ENCODE measurements around the gene SLC41A3.

SLC41A3 gene

DNA sequence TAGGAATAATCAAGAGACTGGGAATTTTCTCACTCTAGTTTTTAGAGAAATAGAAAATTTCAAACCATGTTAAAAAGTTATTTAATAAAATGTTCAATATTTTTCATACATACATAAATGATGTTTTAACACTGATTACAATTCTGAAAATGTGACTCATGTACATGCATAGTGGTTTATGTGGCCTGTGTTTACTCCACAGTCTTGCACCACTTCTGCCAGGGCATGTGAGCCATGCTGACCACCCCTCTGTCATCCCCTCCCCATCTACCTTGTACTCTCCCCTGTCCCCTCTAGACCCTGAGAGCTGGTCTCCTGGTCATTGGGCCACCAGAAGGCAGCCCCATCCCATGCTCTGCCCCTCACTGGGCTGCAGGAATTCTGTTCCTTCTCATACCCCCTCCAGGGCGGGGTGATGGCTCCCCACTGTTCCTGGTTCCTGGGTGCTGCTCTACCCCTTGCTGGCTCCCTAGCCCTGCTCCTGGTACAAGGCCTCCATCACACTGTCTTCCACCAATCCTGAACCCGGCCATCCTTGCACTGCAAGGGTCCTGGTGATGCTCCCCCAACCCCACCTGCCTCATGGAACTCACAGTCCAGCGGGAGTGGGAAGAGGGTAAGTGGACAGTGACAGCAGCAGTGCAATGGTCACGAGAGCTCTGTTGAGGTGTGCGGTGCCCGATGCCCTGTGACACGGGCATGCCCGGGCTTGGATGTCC is 24.2 kb upstream of the SLC41A3 start:
- TF ChIP-seq, protein P1, sequence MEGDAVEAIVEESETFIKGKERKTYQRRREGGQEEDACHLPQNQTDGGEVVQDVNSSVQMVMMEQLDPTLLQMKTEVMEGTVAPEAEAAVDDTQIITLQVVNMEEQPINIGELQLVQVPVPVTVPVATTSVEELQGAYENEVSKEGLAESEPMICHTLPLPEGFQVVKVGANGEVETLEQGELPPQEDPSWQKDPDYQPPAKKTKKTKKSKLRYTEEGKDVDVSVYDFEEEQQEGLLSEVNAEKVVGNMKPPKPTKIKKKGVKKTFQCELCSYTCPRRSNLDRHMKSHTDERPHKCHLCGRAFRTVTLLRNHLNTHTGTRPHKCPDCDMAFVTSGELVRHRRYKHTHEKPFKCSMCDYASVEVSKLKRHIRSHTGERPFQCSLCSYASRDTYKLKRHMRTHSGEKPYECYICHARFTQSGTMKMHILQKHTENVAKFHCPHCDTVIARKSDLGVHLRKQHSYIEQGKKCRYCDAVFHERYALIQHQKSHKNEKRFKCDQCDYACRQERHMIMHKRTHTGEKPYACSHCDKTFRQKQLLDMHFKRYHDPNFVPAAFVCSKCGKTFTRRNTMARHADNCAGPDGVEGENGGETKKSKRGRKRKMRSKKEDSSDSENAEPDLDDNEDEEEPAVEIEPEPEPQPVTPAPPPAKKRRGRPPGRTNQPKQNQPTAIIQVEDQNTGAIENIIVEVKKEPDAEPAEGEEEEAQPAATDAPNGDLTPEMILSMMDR (IDR thresholded peaks at IDR 0.05): no peak

DNA sequence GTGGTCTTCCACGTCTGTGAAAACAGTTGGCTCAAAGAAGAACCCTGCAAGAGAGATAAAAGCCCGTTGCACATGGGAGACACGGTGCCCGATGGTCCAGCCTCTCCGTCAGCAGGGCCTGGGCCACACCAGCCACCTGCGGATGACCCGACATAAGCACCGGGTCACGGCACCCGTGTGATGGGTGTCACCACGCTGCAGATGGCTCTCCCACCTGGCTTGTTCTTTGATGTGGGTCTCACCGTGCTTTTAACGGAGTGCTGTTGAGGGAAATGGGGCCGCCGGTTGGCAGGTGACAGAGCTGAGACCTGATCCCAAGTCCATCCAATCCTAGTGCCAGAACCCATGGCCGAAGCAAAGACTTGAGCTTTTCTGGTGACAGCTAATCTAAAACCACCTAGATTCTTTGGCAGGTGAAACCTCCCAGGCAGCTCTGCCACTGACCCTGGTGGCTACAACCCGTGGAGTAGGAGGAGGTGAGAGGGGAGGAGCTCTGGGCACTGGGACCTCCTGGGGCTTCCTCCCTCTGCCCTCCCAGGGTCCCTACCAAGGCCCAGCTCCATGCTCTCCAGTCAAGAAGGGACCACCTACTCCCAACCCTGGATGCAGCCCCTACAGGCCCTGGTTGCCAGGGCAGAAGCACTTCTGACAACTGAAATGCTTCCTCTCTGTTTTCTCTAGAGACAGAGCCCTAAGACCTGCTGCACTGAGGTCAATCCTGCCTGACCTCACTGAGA is 23.4 kb upstream of the SLC41A3 start:
- TF ChIP-seq, protein P1 (IDR thresholded peaks at IDR 0.05): no peak

DNA sequence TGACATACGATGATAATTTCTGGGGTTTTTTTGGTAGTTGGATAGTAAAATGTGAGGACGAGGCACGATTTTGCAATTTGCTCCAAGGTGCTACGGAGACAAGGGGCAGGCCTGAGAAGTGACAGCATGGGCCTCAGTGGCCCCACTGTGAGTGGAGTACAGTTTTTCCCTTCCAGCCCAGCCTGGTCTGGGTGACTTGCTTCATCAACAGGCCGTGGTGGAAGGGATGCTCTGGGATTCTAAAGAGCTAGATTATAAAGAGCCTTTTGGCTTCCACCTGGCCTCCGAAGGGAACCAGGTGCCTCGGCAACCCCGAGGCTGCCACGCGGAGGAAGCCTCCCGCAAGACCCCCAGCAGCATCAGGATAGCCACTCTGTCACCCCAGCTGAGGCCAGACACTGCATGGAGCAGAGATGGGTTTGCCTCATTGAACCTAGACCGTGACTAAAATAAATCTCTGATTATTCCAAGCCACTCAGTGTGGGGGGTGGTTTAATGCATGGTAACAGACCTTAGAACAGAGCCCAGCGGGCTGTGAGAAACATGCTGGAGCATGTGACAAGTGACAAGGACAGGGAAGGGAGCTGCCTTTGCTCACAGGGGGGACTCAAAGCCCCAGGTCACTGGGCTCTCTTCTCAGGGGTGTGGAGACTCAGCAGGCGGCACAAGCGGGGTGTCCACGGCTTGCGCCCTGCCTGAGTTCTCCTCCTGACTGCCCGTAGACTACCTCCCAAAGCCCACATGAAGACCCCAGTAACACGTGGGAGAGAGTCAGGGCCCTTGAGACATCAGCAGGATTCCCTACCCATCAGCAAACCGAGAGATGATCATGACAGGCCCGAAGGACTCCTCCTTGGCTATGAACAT is 22.6 kb upstream of the SLC41A3 start:
- TF ChIP-seq, protein P1 (IDR thresholded peaks at IDR 0.05): no peak

DNA sequence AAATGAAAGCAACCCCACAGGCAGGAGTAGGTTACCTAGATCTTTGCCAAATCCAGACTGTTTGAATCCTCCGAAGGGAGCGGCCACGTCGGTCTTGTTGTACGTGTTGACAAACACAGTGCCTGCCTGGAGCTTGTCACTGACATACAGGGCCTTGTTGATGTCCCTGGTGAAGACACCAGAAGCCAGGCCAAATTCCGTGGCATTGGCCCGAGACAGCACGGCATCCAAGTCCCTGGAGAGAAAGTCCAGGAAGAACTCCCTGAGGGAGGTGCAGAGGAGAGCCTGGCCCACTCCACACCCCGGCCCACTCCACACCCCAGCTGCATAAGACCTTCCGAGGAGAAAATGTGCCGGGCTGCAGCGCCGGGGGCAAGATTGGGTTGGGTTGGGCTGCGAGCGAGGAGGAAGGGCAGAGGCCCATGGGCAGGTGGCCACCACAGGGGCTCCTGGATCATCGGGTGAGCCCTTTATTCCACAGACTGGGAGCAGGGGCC is 21.8 kb upstream of the SLC41A3 start:
- TF ChIP-seq, protein P1 (IDR thresholded peaks at IDR 0.05): no peak

DNA sequence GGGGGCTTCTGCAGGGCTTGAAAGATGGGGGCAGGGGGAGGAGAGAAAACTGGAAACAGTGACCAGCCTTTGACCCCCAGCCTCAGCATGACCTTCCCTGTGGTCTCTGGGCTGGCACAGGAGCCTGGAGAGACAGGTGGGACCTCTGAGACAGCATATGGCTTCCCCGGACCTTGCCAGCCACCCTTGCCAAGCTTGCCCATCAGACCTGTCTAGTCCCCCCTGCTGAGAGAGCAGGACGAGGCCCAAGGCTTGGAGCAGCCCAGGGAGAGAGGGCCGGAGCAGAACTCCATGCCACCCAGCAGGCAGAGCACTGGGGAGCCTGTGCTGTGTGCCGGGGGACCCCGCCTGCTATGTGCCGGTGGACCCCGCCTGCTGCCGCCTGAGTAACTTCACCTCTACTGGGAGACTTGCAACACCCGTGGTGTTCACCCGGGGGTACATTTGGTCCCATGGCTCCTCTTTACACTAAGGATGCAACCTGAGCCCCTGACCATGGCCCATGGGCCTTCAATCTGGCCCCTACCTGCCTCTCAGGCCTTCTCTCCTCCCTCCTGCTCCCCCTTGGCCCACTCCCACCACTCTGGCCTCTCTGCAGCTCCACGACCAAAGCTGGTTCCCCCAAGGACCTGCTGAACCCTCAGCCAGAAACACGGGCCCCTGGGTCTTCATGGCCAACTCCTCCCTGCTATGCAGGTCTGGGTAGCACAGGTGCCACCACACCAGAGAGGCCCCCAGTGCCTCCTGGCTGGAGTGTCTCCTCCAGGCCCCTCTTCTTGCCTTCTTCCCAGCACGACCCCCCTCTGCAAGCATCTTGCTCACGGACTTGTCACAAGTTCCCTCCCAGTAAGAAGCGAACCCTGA is 21.1 kb upstream of the SLC41A3 start:
- TF ChIP-seq, protein P1 (IDR thresholded peaks at IDR 0.05): no peak

DNA sequence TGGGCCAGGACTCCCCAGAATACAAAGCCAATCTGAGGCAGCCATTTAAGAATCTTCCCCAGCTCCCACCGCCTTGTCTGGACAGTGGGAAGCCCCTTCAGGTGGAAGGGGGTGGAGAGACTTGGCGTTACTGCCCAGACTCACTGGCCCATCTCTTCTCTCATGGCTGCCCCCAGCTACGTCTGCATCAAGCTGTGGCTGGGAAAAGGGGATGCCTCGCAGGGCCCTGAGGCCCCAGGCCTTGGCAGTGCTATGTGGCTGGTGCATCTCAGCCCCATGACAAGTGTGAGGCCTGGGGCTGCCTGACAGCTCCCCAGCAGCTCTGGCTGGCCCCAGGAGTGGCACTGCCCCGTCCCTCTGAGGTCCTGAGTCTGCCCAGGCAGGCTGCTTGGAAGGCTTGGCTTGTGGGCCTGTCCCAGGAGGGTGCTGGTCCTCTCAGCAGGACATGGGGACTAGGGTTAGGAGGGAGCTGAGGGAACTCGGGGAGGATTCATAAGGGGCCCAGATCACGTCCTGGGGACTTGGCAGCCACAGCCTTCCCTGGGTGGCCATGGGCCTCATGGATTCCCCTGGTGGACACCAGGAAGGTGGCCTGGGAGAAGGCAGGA is 20.2 kb upstream of the SLC41A3 start:
- TF ChIP-seq, protein P1 (IDR thresholded peaks at IDR 0.05): no peak

All from LNCAP (cell line).